ENCODE data around the gene TMEM200A. TPM values are rescaled to one million over a fixed set of nuclear protein-coding genes. Genes with fewer than 3 reads are reported as not detected.
"Not testable (repeated sequence)": the region's sequence is repeated elsewhere in the genome, so short reads cannot be mapped to it uniquely, and the experiment has no call there.

TMEM200A gene
- total RNA-seq (2014; rRNA removed; shearing (Covaris generic)): 26.3 and 30.9 TPM in 2 replicates

DNA sequence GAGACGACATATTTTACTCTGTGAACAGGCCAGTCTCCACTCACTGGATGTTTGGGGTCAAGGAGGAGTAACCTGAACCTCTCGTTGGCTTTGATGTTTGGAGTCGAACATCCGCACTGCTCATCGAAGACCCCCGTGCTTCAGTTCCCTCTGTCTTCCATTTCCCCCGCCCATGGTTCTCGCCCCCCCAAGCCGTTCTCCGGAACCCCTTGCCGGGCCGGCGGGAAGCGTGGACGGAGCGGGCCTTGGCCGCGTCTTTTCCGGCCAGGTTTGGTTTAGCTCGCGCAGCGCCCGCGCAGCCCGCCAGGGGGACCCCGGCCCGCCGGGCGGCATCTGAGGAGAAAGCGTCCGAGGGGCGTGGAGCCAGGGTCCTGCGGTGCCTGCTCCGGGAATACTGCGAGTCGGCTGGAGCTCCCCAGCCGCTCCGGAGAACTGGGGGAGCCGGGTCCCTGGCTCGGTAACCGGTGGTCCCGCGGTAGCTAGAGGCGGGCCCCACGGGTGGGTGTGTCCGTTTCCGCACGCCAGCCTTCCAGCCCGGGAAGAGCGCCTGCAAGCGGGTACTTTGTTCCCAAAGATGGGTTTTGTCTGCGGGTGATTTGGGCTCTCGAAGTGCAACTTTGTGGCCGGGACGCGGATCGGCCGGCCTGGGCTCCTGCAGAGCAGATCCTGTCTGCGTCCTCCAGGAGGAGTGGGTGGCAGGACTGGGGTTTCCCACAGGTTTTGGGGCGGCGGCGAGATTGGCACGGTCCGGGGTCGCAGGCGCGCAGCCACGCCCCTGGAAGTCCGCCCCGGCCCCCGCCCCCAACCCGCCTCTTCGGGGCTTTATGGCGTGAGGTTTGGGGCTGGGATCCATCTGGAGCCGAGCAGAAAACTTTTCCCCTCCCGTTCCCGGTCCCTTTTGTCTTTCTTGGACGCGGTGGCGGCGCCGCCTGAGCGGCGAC is at the start of gene TMEM200A:
Gene TMEM200A, plus strand, starts transcription at position 852 of the 941 bp plus-strand sequence. CDS start 74,406 bp downstream, outside the sequence.
- DNase-seq (ENCODE audit: low read depth): peak; percentile 60

DNA sequence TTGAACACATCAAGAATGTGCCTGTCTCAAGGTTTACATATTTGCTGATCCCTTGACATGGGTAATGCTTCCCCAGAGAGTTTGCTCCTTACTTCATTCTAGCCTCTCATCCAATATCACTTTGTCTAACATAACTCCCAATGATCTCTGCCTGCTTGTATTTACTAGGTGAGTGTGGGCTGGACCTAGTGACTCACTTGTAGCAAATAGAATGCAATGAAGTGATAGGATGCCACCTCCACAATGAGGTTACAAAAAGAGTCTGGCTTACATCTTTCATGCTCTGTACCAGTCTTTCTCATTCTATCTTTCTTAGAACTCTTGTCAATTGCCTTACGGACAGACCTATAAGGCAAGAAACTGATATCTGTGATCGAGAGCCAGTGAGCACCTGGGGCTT is 44.9 kb upstream of the TMEM200A start:
- no peak for DNase-seq (ENCODE audit: low read depth)

DNA sequence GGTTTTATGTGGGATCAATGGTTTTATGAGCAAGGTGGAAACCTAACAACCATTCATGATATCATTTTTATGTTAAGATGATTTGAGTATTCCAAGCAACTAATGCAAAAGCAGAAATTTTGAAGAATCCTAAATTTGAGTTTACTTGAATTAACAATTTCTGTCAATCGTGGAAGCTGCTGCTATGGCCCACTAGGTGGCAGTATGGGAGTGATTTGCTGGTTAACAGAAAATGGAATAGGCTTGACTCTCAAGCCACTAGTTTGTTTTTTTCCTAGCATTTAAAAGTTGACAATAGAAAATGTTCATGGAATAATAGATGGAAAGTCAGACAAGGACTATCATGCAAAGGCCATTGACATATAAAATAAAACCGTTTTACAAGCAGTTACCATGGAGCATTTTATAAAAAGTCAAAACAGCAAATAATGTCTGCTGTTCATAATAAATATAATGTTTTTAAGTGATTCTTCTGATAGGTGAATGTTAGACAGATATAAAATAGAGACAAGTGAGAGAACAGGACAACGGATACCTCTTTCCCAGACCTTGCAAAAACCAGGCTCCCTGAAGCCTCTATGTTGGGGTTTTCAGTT is 43.0 kb upstream of the TMEM200A start:
- peak; percentile 74 for DNase-seq (ENCODE audit: low read depth)

DNA sequence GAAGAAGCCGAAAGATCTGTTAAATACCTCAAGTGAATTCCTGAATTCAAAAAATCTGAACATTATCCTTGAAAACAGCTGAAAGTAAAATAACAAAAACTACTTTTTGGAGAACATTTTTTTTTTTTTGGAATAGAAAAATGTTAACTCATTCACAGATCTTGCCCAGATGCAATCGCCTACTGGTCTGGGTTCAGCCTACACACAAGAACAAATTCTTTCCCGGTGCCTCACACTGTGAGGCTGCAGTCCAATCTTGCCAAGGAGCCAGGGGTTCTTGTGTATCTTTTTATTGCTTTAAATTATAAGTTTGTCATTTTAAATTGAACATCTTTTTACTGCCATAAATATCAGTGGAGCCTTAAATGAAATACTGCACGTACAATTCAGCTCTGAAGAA is 41.2 kb upstream of the TMEM200A start:
- DNase-seq (ENCODE audit: low read depth): peak; percentile 73

DNA sequence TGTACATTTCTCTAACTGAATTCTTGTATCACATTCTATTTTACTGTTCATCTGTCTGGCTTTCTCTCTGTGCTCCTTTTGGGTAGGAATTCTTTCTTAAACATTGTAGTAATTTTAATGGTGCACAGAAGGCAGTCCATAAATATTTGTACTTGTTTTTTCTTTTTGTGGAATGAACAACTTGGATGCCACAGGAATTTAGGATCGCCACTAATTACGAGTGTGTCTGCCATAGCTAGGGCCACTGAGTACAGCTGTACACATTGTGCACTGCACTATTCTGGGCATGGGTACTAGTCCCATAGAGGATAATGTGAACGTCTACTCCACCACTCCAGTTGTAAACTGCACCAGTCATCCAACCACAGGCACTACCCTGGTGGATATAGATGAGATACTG is 39.3 kb upstream of the TMEM200A start:
- DNase-seq (ENCODE audit: low read depth): peak; percentile 40

DNA sequence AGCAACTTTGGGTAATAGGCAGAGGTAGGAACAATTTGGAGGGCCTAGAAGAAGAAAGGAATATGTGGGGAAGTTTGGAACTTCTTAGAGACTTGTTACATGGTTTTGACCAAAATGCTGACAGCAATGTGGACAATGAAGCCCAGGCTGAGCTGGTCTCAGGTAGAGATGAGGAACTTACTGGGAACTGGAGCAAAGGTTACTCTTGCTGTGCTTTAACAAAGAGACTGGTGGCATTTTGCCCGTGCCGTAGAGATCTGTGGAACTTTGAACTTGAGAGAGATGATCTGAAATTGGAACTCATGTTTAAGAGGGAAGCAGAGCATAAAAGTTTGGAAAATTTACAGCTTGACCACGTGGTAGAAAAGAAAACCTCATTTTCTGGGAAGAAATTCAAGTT is 28.3 kb upstream of the TMEM200A start:
- no peak for DNase-seq (ENCODE audit: low read depth)

DNA sequence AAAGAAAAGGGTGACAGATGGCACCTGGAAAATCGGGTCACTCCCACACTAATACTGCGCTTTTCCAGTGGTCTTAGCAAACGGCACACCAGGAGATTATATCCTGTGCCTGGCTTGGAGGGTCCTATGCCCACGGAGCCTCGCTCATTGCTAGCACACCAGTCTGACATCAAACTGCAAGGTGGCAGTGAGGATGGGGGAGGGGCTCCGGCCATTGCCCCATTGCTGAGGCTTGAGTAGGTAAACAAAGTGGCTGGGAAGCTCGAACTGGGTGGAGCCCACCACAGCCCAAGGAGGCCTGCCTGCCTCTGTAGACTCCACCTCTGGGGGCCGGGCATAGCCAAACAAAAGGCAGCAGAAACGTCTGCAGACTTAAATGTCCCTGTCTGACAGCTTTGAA is 19.5 kb upstream of the TMEM200A start:
- not testable (repeated sequence) for DNase-seq (ENCODE audit: low read depth)

DNA sequence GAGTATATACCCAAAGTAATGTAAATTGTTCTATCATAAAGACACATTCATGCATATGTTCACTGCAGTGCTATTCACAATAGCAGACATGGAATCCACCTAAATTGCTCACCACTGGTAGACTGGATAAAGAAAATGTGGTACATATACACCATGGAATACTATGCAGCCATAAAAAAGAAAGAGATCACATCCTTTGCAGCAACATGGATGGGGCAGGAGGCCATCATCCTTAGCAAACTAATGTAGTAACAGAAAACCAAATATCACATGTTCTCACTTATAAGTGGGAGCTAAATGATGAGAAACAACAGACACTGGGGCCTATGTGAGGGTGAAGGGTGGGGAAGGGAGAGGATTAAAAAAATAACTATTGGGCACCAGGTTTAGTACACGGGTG is 11.5 kb upstream of the TMEM200A start:
- no peak for DNase-seq (ENCODE audit: low read depth)

DNA sequence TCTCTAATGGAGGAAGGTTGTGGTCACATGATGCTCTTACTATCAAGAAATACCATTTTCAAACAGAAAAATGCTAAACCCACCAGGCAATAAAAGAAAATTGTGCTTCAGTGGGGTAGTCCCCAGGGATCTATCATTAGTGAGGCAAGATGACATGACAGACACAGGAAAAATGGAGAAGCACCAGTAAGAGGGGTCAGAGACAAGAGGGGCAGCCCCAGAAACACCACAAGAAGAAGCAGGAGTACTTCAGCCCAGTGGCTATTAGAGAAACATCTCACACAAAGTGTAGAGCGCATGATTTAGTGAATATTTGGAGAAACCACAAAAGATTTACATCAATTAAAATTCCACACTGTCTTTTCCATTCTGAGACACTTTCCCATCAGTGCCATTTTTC is 10.2 kb upstream of the TMEM200A start:
- DNase-seq (ENCODE audit: low read depth): no peak

DNA sequence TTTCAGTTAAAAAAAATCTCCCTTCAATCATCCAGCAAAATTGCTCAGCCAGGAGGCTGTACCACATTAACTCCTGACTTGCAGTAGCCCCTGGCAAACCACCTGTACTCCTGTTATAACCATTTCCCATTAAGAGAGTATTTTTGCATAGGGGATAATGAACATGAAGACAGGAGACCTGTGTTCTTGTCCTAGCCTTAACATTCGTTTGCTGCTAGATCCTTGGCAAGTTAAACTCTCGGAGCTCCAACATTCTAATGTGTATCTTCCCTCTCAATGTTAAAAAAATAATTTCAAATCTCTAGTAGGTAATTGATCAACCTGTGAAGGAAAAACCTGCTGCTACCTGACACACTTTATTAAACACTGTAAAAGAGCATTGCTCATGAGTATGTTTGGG is 8.4 kb upstream of the TMEM200A start:
- DNase-seq (ENCODE audit: low read depth): no peak

DNA sequence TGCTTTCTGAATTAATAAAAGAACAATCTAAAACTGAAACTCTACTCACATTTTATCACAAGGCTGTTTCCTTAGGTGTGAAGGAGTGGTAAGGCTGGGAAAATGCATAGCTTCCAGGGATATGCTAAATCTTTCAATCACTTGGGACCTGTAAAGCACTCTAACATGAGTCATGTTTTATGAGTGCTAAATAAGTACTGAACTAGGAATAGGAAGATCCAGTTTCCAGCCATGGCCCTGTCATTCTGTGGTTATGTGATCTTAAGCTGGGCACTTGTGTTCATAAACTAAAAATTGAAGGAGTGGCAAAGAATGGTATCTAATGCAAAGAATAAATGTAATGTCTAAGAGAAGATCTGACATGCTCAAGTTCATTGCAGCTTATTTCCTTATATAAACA is 6.1 kb upstream of the TMEM200A start:
- peak; percentile 48 for DNase-seq (ENCODE audit: low read depth)

DNA sequence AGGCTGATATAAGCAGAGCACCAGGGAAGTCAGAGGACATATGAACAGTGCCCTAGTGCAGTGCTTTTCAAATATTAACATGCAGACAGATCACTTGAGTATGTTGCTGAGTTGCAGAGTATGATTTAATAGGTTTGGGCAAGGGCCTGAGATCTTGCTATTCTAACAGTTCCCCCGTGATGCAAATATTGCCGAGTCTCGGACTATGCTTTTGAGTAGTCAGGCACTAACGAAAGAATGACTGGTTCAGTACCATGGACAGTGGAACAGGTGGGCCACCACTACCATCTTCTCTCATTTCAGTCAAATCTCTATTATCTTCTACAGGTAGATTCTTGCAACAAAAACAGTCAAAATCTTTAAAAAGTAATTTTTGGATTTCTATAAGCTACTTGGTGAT is 3.7 kb upstream of the TMEM200A start:
- DNase-seq (ENCODE audit: low read depth): peak; percentile 38

DNA sequence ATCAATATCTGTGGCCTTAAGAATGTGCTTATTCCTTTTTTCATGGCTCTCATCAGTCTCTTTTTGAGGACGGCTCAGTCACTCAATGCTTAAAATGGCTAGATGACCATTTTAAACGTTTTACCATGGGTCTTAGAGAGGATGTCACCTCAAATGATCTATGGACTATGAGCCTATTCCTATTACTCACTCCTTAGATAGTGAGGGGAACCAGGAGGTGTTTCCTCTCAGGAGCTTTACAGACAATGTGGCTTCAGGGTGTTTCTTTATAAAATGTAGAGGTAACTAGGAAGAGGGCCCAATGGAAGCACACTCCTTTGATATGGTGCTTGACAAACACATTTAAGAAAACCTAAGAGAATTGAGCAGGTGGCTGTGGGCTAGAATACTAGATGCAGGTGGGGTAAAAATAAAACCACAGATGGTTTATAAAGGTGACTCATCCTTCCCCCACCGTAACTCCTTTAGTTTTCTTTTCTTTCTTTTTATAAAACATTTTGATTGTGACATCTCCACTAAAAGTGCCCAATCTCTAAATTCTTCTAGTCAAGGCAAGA is 1.5 kb upstream of the TMEM200A start:
- peak; percentile 18 for DNase-seq (ENCODE audit: low read depth)

DNA sequence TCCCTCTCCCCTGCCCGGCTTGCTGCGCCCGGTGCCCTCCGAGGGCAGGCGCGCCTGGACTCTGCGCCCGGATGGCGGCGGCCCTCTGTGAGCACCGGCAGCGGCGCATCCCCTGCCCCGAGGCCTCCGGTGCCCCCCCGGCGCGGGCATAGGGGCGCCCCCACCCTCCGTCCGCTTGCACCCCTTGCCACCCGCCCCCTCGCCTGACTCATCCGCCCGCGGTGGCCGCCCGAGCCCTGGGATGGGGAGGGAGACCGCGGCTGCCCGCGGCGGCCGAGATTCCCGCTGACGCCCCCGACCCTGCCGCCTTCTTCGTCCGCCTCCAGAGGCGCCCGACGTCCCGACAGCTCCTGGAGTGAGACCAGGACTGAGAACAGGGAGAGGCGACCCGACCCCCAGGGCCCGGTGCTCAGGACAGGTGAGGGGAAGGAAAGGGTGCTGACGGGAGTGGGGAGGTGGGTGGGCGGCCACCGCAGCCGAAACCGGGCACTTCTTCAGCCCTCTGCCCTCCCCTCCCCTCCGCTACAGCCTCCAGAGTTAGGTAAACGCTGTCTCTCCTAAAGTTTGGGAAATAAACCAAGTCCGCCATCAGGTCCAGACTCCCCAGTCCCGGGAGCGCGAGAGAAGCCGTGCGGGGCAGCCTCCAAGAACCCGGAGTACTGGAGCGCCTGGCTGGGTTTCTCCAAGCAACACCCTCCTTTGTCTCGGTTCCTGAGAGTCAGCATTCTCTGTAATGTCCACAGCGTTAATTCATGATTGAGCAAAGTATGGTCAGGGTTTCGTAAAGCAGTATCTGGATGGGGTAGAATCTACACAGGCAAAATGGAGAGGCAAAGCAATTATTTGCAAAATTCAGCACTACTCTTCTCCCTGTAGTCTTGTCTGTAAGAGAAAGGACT is 539 bp downstream of the TMEM200A start:
- DNase-seq (ENCODE audit: low read depth): peak; percentile 69

DNA sequence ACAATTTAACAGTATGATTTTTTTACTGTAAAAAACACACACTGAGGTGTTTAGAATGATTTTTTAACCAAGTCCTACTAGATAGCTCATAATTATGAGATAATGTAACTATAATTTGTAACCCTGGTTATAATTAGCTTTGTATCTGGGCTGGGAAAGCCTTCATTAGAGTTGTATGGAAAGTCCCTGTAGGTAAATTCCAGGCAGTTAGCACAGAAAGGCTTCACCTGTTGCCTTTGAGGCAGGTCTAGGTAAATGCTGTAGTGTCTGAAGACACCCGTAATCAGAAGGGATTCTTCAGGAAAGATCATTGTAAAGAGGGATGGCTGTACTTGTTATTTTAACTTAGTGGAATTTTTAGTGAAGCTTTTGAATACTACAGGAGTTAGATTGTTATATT is 1.9 kb downstream of the TMEM200A start:
- no peak for DNase-seq (ENCODE audit: low read depth)

DNA sequence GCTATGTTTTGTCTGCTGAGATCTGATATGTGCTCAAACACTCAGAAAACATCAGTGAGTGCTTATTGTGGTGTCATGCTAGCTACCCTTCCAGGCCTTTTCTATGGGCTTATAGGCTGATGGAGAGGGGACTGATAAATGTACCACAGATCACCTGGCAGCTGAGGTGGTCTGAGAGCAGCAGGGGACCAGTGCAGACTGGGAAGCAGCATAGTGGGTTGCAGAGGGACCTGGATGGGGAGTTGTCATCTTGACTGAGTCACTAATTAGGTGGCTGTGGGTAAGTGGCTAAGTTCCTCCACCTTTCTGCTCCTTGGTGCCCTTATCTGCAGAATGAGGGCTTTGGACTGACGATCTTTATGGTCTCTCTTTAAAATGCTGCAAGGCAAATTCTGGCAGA is 2.8 kb downstream of the TMEM200A start:
- no peak for DNase-seq (ENCODE audit: low read depth)

DNA sequence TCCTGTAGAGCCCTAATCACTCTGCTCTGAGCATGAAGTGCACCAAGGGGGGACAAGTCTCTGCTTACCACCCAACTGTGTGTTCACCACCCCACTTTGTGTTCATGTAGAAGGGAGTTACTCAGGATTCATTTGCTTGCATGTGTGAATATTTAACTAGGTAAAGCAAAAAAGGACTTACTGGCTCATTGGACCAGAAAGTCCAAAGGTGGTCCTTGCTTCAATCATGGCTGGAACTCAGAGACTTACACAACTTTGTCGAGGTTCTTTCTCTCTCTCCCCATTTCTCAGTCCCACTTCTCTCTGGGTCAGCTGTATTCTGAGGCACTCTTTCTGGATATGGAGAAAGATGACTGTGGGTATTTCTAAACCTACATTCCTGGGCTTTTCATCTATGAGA is 4.0 kb downstream of the TMEM200A start:
- DNase-seq (ENCODE audit: low read depth): no peak

DNA sequence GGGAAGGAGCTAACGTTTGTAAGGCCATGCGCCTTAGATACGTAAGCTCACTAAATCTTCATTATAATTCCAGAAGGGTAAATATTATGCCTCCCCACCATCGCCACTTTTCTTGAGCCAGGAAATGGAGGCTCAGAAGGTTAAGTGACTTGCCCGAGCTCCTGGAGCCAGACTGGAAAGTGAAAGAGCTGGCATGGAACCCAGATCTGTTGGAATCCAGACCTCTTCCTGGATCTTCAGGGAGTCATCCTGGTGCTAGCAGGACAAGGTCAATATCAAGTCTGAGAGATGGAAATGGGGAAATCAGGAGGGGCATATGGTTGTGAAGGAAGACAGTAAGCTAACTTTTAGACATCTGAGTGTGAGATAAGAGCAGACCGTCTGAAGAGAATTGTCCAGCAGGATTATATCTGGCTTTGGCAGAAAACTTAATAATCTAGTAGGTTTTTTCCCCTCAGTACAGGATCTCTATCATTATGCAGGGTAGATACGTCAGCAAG is 6.2 kb downstream of the TMEM200A start:
- DNase-seq (ENCODE audit: low read depth): peak; percentile 59

DNA sequence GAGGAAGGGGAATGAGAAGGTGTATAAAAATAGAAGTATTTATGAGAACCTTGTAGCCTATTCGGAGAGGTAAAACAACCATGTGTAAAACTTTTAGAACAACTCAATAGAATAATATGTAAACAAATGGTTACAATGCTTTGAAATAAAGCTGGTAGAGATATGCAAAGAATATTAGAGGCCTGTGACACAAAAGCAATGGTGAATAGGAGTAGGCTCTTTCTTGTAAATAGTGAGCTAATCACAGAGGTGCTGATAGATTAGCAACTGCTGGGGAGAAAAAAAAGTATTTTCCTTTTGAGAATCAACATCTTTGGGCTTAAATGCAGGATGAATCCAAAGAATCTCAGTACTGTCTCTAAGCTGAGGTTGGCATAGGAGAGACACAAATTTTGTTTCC is 7.0 kb downstream of the TMEM200A start:
- DNase-seq (ENCODE audit: low read depth): no peak

DNA sequence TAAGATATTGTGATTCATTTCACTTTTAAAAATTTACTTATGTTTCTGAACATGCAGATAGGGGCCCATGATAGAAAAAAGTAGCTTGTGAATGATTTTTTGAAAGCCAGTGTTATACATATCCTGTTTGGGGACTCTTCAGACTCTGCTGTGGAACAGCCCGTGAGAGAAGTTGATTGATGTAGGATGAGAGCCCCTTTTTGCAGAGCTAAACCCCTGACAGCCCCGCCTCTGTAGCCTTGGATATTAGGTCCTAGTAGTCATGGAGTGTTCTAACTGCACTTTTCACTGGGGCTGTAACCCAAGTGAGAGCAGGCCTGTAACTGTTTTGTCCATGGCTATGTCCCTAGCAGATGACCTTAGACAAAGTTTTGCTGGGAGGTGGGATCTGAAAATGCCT is 8.2 kb downstream of the TMEM200A start:
- DNase-seq (ENCODE audit: low read depth): no peak

DNA sequence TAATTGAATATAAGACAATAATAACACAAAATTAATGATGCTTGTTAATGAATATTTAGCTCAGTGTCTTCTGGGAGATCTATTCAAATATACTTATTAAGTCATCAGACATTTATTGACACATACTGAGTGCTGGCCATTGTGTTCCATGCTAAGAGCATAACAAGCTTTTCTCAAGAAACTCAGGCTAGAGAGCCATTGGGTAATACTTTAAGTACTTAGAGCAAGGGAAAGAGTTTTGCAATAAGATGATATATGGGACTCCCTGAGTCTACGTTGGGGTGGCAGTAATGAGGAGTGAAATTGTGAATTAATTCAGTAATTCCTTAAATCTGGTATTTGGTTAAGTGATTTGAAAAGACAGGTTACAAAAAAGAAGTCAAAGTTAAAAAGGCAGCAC is 11.1 kb downstream of the TMEM200A start:
- no peak for DNase-seq (ENCODE audit: low read depth)

DNA sequence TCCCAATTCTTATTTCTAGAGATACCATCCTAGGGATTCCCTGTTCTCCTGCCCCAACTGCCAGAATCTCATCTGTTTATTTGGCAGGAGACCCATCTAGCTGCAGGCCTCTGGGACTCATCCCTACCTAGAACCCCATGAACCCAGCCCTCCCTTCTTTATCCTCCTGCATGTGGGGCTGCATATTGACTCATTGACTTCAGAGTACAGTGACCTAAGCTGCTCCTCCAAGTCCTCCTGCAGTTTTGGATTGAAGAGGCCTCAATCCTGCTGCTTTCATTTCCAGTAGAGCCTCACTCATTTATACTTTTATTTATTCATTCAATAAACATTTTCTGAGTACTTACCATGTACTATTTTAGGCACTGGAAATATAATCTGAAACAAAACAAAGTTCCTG is 11.6 kb downstream of the TMEM200A start:
- peak; percentile 54 for DNase-seq (ENCODE audit: low read depth)

Data from RPMI7951 (cell line).